Islet precursor cell (in vitro differentiated cells): ENCODE results near the gene COL23A1.
"Not testable (repeated sequence)": the region's sequence is repeated elsewhere in the genome, so short reads cannot be mapped to it uniquely, and the experiment has no call there.

ENCODE experiments used
- DNase-seq: peaks from one replicate; pipeline ENCODE4 v3.0.0-alpha.2; 2018

The COL23A1 gene

GRCh38 chr5:178370102-178370501, 220.1 kb downstream of the COL23A1 start:
- DNase-seq: no peak

- not testable (repeated sequence) for DNase-seq
Measured at GRCh38 chr5:178369469-178369868, 220.7 kb downstream of the COL23A1 start.

- no peak for DNase-seq
Measured at GRCh38 chr5:178368716-178369300, 221.4 kb downstream of the COL23A1 start.

GRCh38 chr5:178368274-178368673, 221.9 kb downstream of the COL23A1 start:
- no peak for DNase-seq

GRCh38 chr5:178367736-178368120, 222.5 kb downstream of the COL23A1 start:
- no peak for DNase-seq

- DNase-seq: no peak
Measured at GRCh38 chr5:178366998-178367735, 223.0 kb downstream of the COL23A1 start.

- no peak for DNase-seq
Measured at GRCh38 chr5:178365501-178366440, 224.4 kb downstream of the COL23A1 start.

GRCh38 chr5:178364326-178364675, 225.9 kb downstream of the COL23A1 start:
- DNase-seq: no peak

GRCh38 chr5:178363501-178364325, 226.5 kb downstream of the COL23A1 start:
- DNase-seq: no peak

GRCh38 chr5:178361657-178362445, 228.3 kb downstream of the COL23A1 start:
- DNase-seq: peak; percentile 82

- DNase-seq: no peak
Measured at GRCh38 chr5:178360926-178361235, 229.3 kb downstream of the COL23A1 start.

GRCh38 chr5:178360222-178360925, 229.8 kb downstream of the COL23A1 start:
- no peak for DNase-seq

- no peak for DNase-seq
Measured at GRCh38 chr5:178359738-178360137, 230.5 kb downstream of the COL23A1 start.

- no peak for DNase-seq
Measured at GRCh38 chr5:178357678-178358077, 232.5 kb downstream of the COL23A1 start.

GRCh38 chr5:178357121-178357521, 233.1 kb downstream of the COL23A1 start:
- DNase-seq: peak; percentile 92

- peak; percentile 91 for DNase-seq
Measured at GRCh38 chr5:178356431-178356872, 233.7 kb downstream of the COL23A1 start.

- no peak for DNase-seq
Measured at GRCh38 chr5:178355671-178356070, 234.5 kb downstream of the COL23A1 start.

- no peak for DNase-seq
Measured at GRCh38 chr5:178353461-178353860, 236.7 kb downstream of the COL23A1 start.

- no peak for DNase-seq
Measured at GRCh38 chr5:178352035-178352349, 238.2 kb downstream of the COL23A1 start.

- DNase-seq: no peak
Measured at GRCh38 chr5:178351221-178352034, 238.8 kb downstream of the COL23A1 start.
